Neural progenitor cell (in vitro differentiated cells): ENCODE measurements around the gene KLHL9. TPM values are rescaled to one million over a fixed set of nuclear protein-coding genes. Genes with fewer than 3 reads are reported as not detected.
A peak's percentile ranks its signal among the peaks of the same experiment; 100 is the strongest.

Experiments
- DNase-seq: peaks from one replicate; pipeline ENCODE4 v3.0.0-alpha.2; 2016; ENCODE audit warnings: low spot score
- H2AFZ ChIP-seq: fragments of 200-600 bp; sonication (generic); replicated peaks from 2 replicates; pipeline ENCODE4 v1.6.1; 2016; ENCODE audit warnings: antibody characterized with exemption
- H3F3A ChIP-seq: fragments of 200-600 bp; sonication (generic); 2 replicates; pipeline ENCODE4 v1.6.1; 2016; ENCODE audit warnings: antibody characterized with exemption, low read depth
- H3K27ac ChIP-seq: fragments of 200-600 bp; sonication (generic); 2 replicates; pipeline ENCODE4 v1.5.1; 2016; ENCODE audit warnings: mild to moderate bottlenecking
- H3K27me3 ChIP-seq: fragments of 200-600 bp; sonication (generic); 2 replicates; pipeline ENCODE4 v1.6.1; 2016; ENCODE audit warnings: mild to moderate bottlenecking, moderate library complexity
- H3K36me3 ChIP-seq: fragments of 200-600 bp; sonication (generic); 2 replicates; pipeline ENCODE4 v1.5.1; 2016
- H3K4me1 ChIP-seq: fragments of 200-600 bp; sonication (generic); 2 replicates; pipeline ENCODE4 v1.6.1; 2016; ENCODE audit warnings: mixed run types
- H3K4me2 ChIP-seq: fragments of 200-600 bp; sonication (generic); 2 replicates; pipeline ENCODE4 v1.6.1; 2016
- H3K4me3 ChIP-seq: fragments of 200-600 bp; sonication (generic); 2 replicates; pipeline ENCODE4 v1.5.1; 2016
- H3K79me2 ChIP-seq: fragments of 200-600 bp; sonication (generic); 2 replicates; pipeline ENCODE4 v1.6.1; 2016; ENCODE audit warnings: low read depth
- H3K9ac ChIP-seq: fragments of 200-600 bp; sonication (generic); 2 replicates; pipeline ENCODE4 v1.6.1; 2016
- H3K9me3 ChIP-seq: fragments of 200-600 bp; sonication (generic); 2 replicates; pipeline ENCODE4 v1.5.1; 2016; ENCODE audit warnings: low read depth
- H4K20me1 ChIP-seq: fragments of 200-600 bp; sonication (generic); 2 replicates; pipeline ENCODE4 v1.6.1; 2016; ENCODE audit warnings: low read depth
- H3K27ac Mint-ChIP-seq: 3 replicates; pipeline ENCODE4 v1.8.0; 2021; ENCODE audit warnings: mixed read lengths
- H3K27me3 Mint-ChIP-seq: 2 replicates; pipeline ENCODE4 v1.8.0; 2022; ENCODE audit warnings: low read depth, mild to moderate bottlenecking, inconsistent platforms, moderate library complexity, mixed read lengths; ENCODE audit not compliant: insufficient read depth
- H3K36me3 Mint-ChIP-seq: 3 replicates; pipeline ENCODE4 v1.8.0; 2021; ENCODE audit warnings: mixed read lengths
- H3K4me1 Mint-ChIP-seq: 3 replicates; pipeline ENCODE4 v1.8.0; 2021; ENCODE audit warnings: mixed read lengths
- H3K4me3 Mint-ChIP-seq: 3 replicates; pipeline ENCODE4 v1.8.0; 2021; ENCODE audit warnings: mild to moderate bottlenecking, moderate library complexity, mixed read lengths
- H3K9me3 Mint-ChIP-seq: 3 replicates; pipeline ENCODE4 v1.8.0; 2020; ENCODE audit warnings: mixed read lengths
- CTCF ChIP-seq: fragments of 200-600 bp; sonication (generic); IDR thresholded peaks from 2 replicates; pipeline ENCODE4 v1.5.1; 2017; ENCODE audit warnings: antibody characterized with exemption, mild to moderate bottlenecking
- EZH2 ChIP-seq: fragments of 200-600 bp; sonication (generic); IDR thresholded peaks from 2 replicates; pipeline ENCODE4 v1.6.1; 2017; ENCODE audit warnings: antibody characterized with exemption, mild to moderate bottlenecking, moderate library complexity
- EZH2phosphoT487 ChIP-seq: fragments of 200-600 bp; sonication (generic); IDR thresholded peaks from 2 replicates; pipeline ENCODE4 v1.6.1; 2017; ENCODE audit warnings: antibody characterized with exemption
- total RNA-seq: library from RNA; depleted of rRNA; stranded (reverse); fragments of >200 nt; gene quantifications from 2 replicates; pipeline ENCODE4 v1.2.3, GENCODE V29; 2015; ENCODE audit warnings: low replicate concordance

Gene KLHL9
- total RNA-seq, 1 donor from 2014 or later = 42.0 TPM

GRCh38 chr9:21320465-21320864 lies 14.7 kb downstream of the KLHL9 start:
- H3K27me3 Mint-ChIP-seq = no peaks in the 10 kb centered on the region
- no peak for DNase-seq
- no peaks in the 10 kb centered on the region for H3F3A ChIP-seq
- no peak overlapping the region for H3K27ac Mint-ChIP-seq
- no peaks in the 10 kb centered on the region for H3K9me3 Mint-ChIP-seq
- H3K27me3 ChIP-seq = peaks cover 22% of the 10 kb centered on the region
- no peak for TF ChIP-seq CTCF
- no peak for TF ChIP-seq EZH2phosphoT487
- no peak for TF ChIP-seq EZH2
- H3K9me3 ChIP-seq = no peaks in the 10 kb centered on the region
- peaks cover 10% of the 10 kb centered on the region for H3K36me3 Mint-ChIP-seq
- H3K4me2 ChIP-seq = no peak overlapping the region
- no peaks in the 10 kb centered on the region for H3K79me2 ChIP-seq
- no peaks in the 10 kb centered on the region for H3K36me3 ChIP-seq
- no peak overlapping the region for H3K9ac ChIP-seq
- H3K4me3 Mint-ChIP-seq = no peak overlapping the region
- no peak overlapping the region for H3K27ac ChIP-seq
- no peaks in the 10 kb centered on the region for H4K20me1 ChIP-seq
- H3K4me1 Mint-ChIP-seq = peaks cover 5% of the 10 kb centered on the region
- no peak overlapping the region for H2AFZ ChIP-seq
- no peak overlapping the region for H3K4me3 ChIP-seq
- no peaks in the 10 kb centered on the region for H3K4me1 ChIP-seq

- H3K4me1 ChIP-seq = no peaks in the 10 kb centered on the region
- Mint-ChIP-seq H3K36me3 (peaks cover 4% of the 10 kb centered on the region), H3K27ac (peak overlapping the region; percentile 9), H3K27me3 (no peaks in the 10 kb centered on the region), H3K4me3 (no peak overlapping the region), H3K4me1 (peaks cover 5% of the 10 kb centered on the region), H3K9me3 (no peaks in the 10 kb centered on the region)
- peak overlapping the region; percentile 77 for H2AFZ ChIP-seq
- H3K27me3 ChIP-seq = peaks cover 33% of the 10 kb centered on the region
- H3F3A ChIP-seq = no peaks in the 10 kb centered on the region
- H3K27ac ChIP-seq = no peak overlapping the region
- no peaks in the 10 kb centered on the region for H4K20me1 ChIP-seq
- H3K9me3 ChIP-seq = no peaks in the 10 kb centered on the region
- DNase-seq = peak; percentile 62
- no peak overlapping the region for H3K4me2 ChIP-seq
- H3K36me3 ChIP-seq = no peaks in the 10 kb centered on the region
- TF ChIP-seq EZH2 = no peak
- peak; percentile 68 for TF ChIP-seq CTCF
- TF ChIP-seq EZH2phosphoT487 = no peak
- H3K9ac ChIP-seq = no peak overlapping the region
- no peak overlapping the region for H3K4me3 ChIP-seq
- no peaks in the 10 kb centered on the region for H3K79me2 ChIP-seq
Observed at GRCh38 chr9:21317956-21318923, 17.0 kb downstream of the KLHL9 start.

DNA sequence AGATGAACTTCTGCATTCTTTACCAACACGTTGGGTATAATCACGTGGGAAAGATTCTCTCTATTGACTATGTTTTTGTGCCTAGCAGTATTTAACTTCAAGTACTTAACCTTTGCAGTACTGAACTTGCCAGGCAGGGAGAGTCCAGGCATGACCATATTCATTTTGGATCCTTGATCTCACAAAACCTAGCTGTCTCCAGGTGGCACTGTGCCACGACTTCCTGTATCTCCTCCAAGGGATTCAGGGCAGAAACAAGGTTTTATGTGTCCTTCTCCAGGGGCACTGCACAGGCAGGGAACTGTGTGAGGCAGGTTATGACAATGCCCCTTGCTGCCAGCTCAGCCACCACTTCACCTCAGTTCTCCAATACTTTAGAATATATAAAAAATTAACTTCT lies 18.3 kb downstream of the KLHL9 start:
- Histone ChIP-seq H4K20me1 (no peaks in the 10 kb centered on the region), H3K27me3 (peaks cover 33% of the 10 kb centered on the region), H2AFZ (no peak overlapping the region), H3K9me3 (no peaks in the 10 kb centered on the region), H3K79me2 (no peaks in the 10 kb centered on the region), H3K4me3 (no peak overlapping the region), H3K27ac (no peak overlapping the region), H3K9ac (no peak overlapping the region), H3K4me2 (no peak overlapping the region), H3K36me3 (no peaks in the 10 kb centered on the region), H3F3A (no peaks in the 10 kb centered on the region), H3K4me1 (no peaks in the 10 kb centered on the region)
- Mint-ChIP-seq H3K27me3 (no peaks in the 10 kb centered on the region), H3K27ac (no peak overlapping the region), H3K9me3 (no peaks in the 10 kb centered on the region), H3K36me3 (no peaks in the 10 kb centered on the region), H3K4me1 (peaks cover 5% of the 10 kb centered on the region), H3K4me3 (no peak overlapping the region)
- no peak for DNase-seq
- TF ChIP-seq EZH2phosphoT487 (no peak), CTCF (no peak), EZH2 (no peak)
